ENCODE results near the gene CLIC6.

The CLIC6 gene

GRCh38 chr21:34695434-34695833, 26.6 kb downstream of the CLIC6 start:
- Histone ChIP-seq H3K23ac (ENCODE audit: low read depth, low read length, poor library complexity) (no peak overlapping the region), H4K8ac (ENCODE audit: low read depth, low read length) (no peak overlapping the region), H4K91ac (ENCODE audit: low read depth, low read length, poor library complexity) (no peak overlapping the region), H3K18ac (ENCODE audit: low read length) (no peak overlapping the region), H3K4me3 (ENCODE audit: low read length in 2 of 2) (no peak overlapping the region), H3K4me1 (ENCODE audit: control insufficient read depth in 2 of 2, insufficient read depth in 1 of 2, low read depth in 1 of 2, low read length in 2 of 2) (peaks cover 0 to 7% of the 10 kb centered on the region in 2 donors), H2BK15ac (ENCODE audit: low read length) (no peak overlapping the region), H2AK5ac (ENCODE audit: low read depth, low read length) (no peak overlapping the region), H3K9me3 (replicated peaks in 1 of 2; ENCODE audit: control insufficient read depth in 2 of 2, insufficient read depth in 1 of 2, low read depth in 1 of 2, low read length in 2 of 2) (peaks cover 0 to 2% of the 10 kb centered on the region in 2 donors), H3K79me1 (ENCODE audit: low read depth, low read length) (no peaks in the 10 kb centered on the region), H3K4me2 (ENCODE audit: insufficient read depth, low read length, poor library complexity, severe bottlenecking) (no peak overlapping the region), H3K4ac (ENCODE audit: low read length) (no peak overlapping the region), H2AFZ (ENCODE audit: low read length) (no peak overlapping the region), H2BK12ac (ENCODE audit: low read length) (no peak overlapping the region), H3K27ac (replicated peaks; ENCODE audit: low read length) (no peak overlapping the region), H3K9ac (ENCODE audit: low read depth, low read length, poor library complexity) (no peak overlapping the region), H3K36me3 (replicated peaks in 1 of 2; ENCODE audit: control insufficient read depth in 2 of 2, insufficient read depth in 2 of 2, low read length in 2 of 2) (no peaks in the 10 kb centered on the region), H3K27me3 (ENCODE audit: control insufficient read depth in 3 of 3, insufficient read depth in 3 of 3, low read depth in 1 of 3, low read length in 3 of 3) (peaks cover 0 to 5% (median 0%) of the 10 kb centered on the region in 3 experiments), H2BK5ac (ENCODE audit: low read length) (no peak overlapping the region), H3K14ac (ENCODE audit: low read length) (no peak overlapping the region), H2BK120ac (ENCODE audit: low read depth, low read length) (no peak overlapping the region)
- DNase-seq (ENCODE audit: low spot score): no peak
- no CpG with 5 or more reads among the region's 2 CpGs for WGBS, 2 donors (ENCODE audit: extremely low coverage in 2 of 2, insufficient read length in 2 of 2, insufficient replicate concordance in 1 of 2)

GRCh38 chr21:34696121-34696520, 27.3 kb downstream of the CLIC6 start:
- no peak for DNase-seq (ENCODE audit: low spot score)
- Histone ChIP-seq H3K9me3 (replicated peaks in 1 of 2; ENCODE audit: control insufficient read depth in 2 of 2, insufficient read depth in 1 of 2, low read depth in 1 of 2, low read length in 2 of 2) (peaks cover 0 to 2% of the 10 kb centered on the region in 2 donors), H2AK5ac (ENCODE audit: low read depth, low read length) (no peak overlapping the region), H2BK5ac (ENCODE audit: low read length) (no peak overlapping the region), H3K79me1 (ENCODE audit: low read depth, low read length) (no peaks in the 10 kb centered on the region), H3K27ac (replicated peaks; ENCODE audit: low read length) (no peak overlapping the region), H2BK12ac (ENCODE audit: low read length) (no peak overlapping the region), H3K4ac (ENCODE audit: low read length) (no peak overlapping the region), H3K14ac (ENCODE audit: low read length) (no peak overlapping the region), H3K27me3 (ENCODE audit: control insufficient read depth in 3 of 3, insufficient read depth in 3 of 3, low read depth in 1 of 3, low read length in 3 of 3) (peaks cover 0 to 5% (median 0%) of the 10 kb centered on the region in 3 experiments), H3K4me1 (ENCODE audit: control insufficient read depth in 2 of 2, insufficient read depth in 1 of 2, low read depth in 1 of 2, low read length in 2 of 2) (peaks cover 0 to 5% of the 10 kb centered on the region in 2 donors), H2BK15ac (ENCODE audit: low read length) (no peak overlapping the region), H3K18ac (ENCODE audit: low read length) (no peak overlapping the region), H2BK120ac (ENCODE audit: low read depth, low read length) (no peak overlapping the region), H3K4me3 (ENCODE audit: low read length in 2 of 2) (no peak overlapping the region), H4K8ac (ENCODE audit: low read depth, low read length) (no peak overlapping the region), H3K9ac (ENCODE audit: low read depth, low read length, poor library complexity) (no peak overlapping the region), H3K36me3 (replicated peaks in 1 of 2; ENCODE audit: control insufficient read depth in 2 of 2, insufficient read depth in 2 of 2, low read length in 2 of 2) (no peaks in the 10 kb centered on the region), H3K23ac (ENCODE audit: low read depth, low read length, poor library complexity) (no peak overlapping the region), H3K4me2 (ENCODE audit: insufficient read depth, low read length, poor library complexity, severe bottlenecking) (no peak overlapping the region), H2AFZ (ENCODE audit: low read length) (no peak overlapping the region), H4K91ac (ENCODE audit: low read depth, low read length, poor library complexity) (no peak overlapping the region)
- no CpG with 5 or more reads among the region's 1 CpG for WGBS, 2 donors (ENCODE audit: extremely low coverage in 2 of 2, insufficient read length in 2 of 2, insufficient replicate concordance in 1 of 2)

GRCh38 chr21:34697826-34698225, 29.0 kb downstream of the CLIC6 start:
- H2BK12ac ChIP-seq (ENCODE audit: low read length): no peak overlapping the region
- H3K9me3 ChIP-seq (replicated peaks in 1 of 2; ENCODE audit: control insufficient read depth in 2 of 2, insufficient read depth in 1 of 2, low read depth in 1 of 2, low read length in 2 of 2): peaks cover 0 to 2% of the 10 kb centered on the region in 2 donors
- no CpG with 5 or more reads among the region's 3 CpGs for WGBS, 2 donors (ENCODE audit: extremely low coverage in 2 of 2, insufficient read length in 2 of 2, insufficient replicate concordance in 1 of 2)
- H3K4me3 ChIP-seq (ENCODE audit: low read length in 2 of 2): no peak overlapping the region
- no peak overlapping the region for H3K23ac ChIP-seq (ENCODE audit: low read depth, low read length, poor library complexity)
- H3K4me2 ChIP-seq (ENCODE audit: insufficient read depth, low read length, poor library complexity, severe bottlenecking): no peak overlapping the region
- no peak for DNase-seq (ENCODE audit: low spot score)
- no peak overlapping the region for H3K18ac ChIP-seq (ENCODE audit: low read length)
- H3K79me1 ChIP-seq (ENCODE audit: low read depth, low read length): no peaks in the 10 kb centered on the region
- no peak overlapping the region for H2AK5ac ChIP-seq (ENCODE audit: low read depth, low read length)
- no peak overlapping the region for H2AFZ ChIP-seq (ENCODE audit: low read length)
- no peak overlapping the region for H4K91ac ChIP-seq (ENCODE audit: low read depth, low read length, poor library complexity)
- no peak overlapping the region for H3K14ac ChIP-seq (ENCODE audit: low read length)
- no peak overlapping the region for H4K8ac ChIP-seq (ENCODE audit: low read depth, low read length)
- no peak overlapping the region for H3K9ac ChIP-seq (ENCODE audit: low read depth, low read length, poor library complexity)
- no peaks in the 10 kb centered on the region for H3K27me3 ChIP-seq (ENCODE audit: control insufficient read depth in 3 of 3, insufficient read depth in 3 of 3, low read depth in 1 of 3, low read length in 3 of 3)
- no peak overlapping the region for H3K4ac ChIP-seq (ENCODE audit: low read length)
- no peak overlapping the region for H2BK15ac ChIP-seq (ENCODE audit: low read length)
- H2BK120ac ChIP-seq (ENCODE audit: low read depth, low read length): no peak overlapping the region
- H3K4me1 ChIP-seq (ENCODE audit: control insufficient read depth in 2 of 2, insufficient read depth in 1 of 2, low read depth in 1 of 2, low read length in 2 of 2): peaks cover 0 to 2% of the 10 kb centered on the region in 2 donors
- H3K27ac ChIP-seq (replicated peaks; ENCODE audit: low read length): no peak overlapping the region
- no peaks in the 10 kb centered on the region for H3K36me3 ChIP-seq (replicated peaks in 1 of 2; ENCODE audit: control insufficient read depth in 2 of 2, insufficient read depth in 2 of 2, low read length in 2 of 2)
- no peak overlapping the region for H2BK5ac ChIP-seq (ENCODE audit: low read length)

GRCh38 chr21:34698270-34699015, 29.6 kb downstream of the CLIC6 start:
- no peak overlapping the region for H4K8ac ChIP-seq (ENCODE audit: low read depth, low read length)
- H2BK12ac ChIP-seq (ENCODE audit: low read length): no peak overlapping the region
- no peaks in the 10 kb centered on the region for H3K79me1 ChIP-seq (ENCODE audit: low read depth, low read length)
- peaks cover 0 to 2% of the 10 kb centered on the region in 2 donors for H3K4me1 ChIP-seq (ENCODE audit: control insufficient read depth in 2 of 2, insufficient read depth in 1 of 2, low read depth in 1 of 2, low read length in 2 of 2)
- no peak overlapping the region for H2AFZ ChIP-seq (ENCODE audit: low read length)
- no peak overlapping the region for H3K9ac ChIP-seq (ENCODE audit: low read depth, low read length, poor library complexity)
- peaks cover 0 to 2% of the 10 kb centered on the region in 2 donors for H3K9me3 ChIP-seq (replicated peaks in 1 of 2; ENCODE audit: control insufficient read depth in 2 of 2, insufficient read depth in 1 of 2, low read depth in 1 of 2, low read length in 2 of 2)
- no peaks in the 10 kb centered on the region for H3K36me3 ChIP-seq (replicated peaks in 1 of 2; ENCODE audit: control insufficient read depth in 2 of 2, insufficient read depth in 2 of 2, low read length in 2 of 2)
- H3K4me3 ChIP-seq (ENCODE audit: low read length in 2 of 2): no peak overlapping the region
- H3K4me2 ChIP-seq (ENCODE audit: insufficient read depth, low read length, poor library complexity, severe bottlenecking): no peak overlapping the region
- DNase-seq (ENCODE audit: low spot score): no peak
- no peak overlapping the region for H3K4ac ChIP-seq (ENCODE audit: low read length)
- H2BK5ac ChIP-seq (ENCODE audit: low read length): no peak overlapping the region
- no peak overlapping the region for H4K91ac ChIP-seq (ENCODE audit: low read depth, low read length, poor library complexity)
- no peak overlapping the region for H2BK120ac ChIP-seq (ENCODE audit: low read depth, low read length)
- no peak overlapping the region for H3K18ac ChIP-seq (ENCODE audit: low read length)
- no peak overlapping the region for H2AK5ac ChIP-seq (ENCODE audit: low read depth, low read length)
- no peak overlapping the region for H3K27ac ChIP-seq (replicated peaks; ENCODE audit: low read length)
- no CpG with 5 or more reads among the region's 7 CpGs for WGBS, 2 donors (ENCODE audit: extremely low coverage in 2 of 2, insufficient read length in 2 of 2, insufficient replicate concordance in 1 of 2)
- no peak overlapping the region for H3K23ac ChIP-seq (ENCODE audit: low read depth, low read length, poor library complexity)
- no peaks in the 10 kb centered on the region for H3K27me3 ChIP-seq (ENCODE audit: control insufficient read depth in 3 of 3, insufficient read depth in 3 of 3, low read depth in 1 of 3, low read length in 3 of 3)
- H2BK15ac ChIP-seq (ENCODE audit: low read length): no peak overlapping the region
- no peak overlapping the region for H3K14ac ChIP-seq (ENCODE audit: low read length)

All from neuronal stem cell (in vitro differentiated cells).